Cortex of kidney (tissue), 1 donor: ENCODE results near the gene RAB3GAP2.
"Not testable (repeated sequence)": the region's sequence is repeated elsewhere in the genome, so short reads cannot be mapped to it uniquely, and the experiment has no call there.

Experiments used
- DNase-seq: peaks from one replicate; lab custom pipeline; 2025; lab: John Stamatoyannopoulos, UW

Gene RAB3GAP2

DNA sequence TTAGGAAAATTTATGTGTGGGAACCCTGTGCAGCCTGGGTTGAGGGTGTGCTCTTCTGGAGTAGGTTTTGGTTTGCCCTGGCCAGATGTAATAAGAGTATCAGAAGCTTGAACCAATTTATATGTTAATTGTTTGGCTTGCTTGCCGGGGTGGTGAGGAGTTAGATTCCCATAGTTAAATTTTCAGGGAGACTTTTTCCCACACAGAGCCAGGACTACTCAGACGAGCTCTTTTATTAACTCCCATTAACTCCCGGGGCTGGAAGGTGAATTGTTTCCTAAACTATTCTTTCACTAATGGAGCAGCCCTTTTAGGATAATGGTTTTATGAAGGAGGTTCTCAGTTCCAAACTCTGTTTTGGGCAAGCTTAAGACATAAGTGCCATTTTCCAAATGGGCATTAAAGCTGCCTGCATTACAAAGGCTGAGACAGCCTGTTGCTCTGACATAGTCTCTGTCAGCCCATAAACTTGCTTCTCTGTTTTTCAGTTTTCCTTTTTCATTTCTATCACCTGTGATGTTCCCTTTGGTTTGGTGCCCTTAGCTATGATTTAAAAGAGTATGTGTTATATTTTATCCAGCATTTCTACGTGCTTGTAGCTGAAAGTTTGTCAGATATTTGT, 18.0 kb upstream of the RAB3GAP2 start:
- DNase-seq = no peak

DNA sequence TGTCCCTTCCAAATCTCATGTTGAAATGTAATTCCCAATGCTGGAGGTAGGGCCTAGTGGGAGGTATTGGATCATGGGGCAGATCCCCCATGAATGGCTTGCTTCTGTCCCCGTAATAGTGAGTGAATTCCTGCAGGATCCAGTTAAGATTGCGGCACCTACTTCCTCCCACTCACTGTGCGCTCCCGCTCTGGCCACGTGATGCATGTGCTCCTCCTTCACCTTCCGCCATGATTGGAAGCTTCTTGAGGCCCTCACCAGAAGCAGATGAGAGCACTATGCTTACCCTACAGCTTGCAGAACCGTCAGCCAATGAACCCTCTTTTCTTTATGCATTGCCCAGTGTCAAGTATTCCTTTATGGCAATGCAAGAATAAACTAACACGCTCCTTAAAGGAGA, 14.9 kb upstream of the RAB3GAP2 start:
- DNase-seq = no peak

DNA sequence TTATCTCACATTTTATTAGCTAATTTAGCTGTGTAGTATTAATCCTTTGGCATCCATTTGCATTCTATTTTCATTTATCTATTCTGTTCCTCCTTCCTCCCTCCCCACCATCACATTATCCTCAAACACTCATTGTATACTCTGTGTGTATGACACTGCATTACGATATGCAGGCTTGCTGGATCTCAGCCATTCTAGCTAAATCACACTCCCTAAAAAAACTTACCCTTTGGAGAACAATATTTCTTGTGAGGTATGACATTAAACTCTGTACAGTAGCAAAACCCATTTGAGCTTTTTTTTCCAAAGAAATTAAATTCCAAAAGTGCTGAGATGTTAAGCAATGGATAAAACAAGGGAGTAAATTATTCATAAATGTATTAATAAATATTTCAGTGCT, 11.4 kb upstream of the RAB3GAP2 start:
- no peak for DNase-seq

DNA sequence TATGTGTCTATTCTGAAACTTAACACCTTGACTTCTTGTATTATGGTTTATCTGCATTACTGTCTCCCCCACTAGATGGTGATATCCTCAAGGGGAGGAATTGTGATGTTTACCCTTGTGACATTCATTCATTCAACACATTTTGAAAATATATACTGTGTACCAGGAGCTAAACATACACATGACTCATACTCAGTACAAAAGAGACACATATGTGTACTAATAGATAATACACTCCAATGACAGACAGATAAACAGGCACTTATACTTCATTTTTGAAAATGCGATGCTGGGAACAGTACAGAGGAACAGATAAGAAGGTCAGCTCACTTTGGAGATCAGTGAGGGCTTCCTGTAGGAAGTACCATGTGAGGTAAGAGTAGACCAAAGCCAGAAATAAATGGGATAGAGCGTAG, 8.9 kb upstream of the RAB3GAP2 start:
- no peak for DNase-seq

DNA sequence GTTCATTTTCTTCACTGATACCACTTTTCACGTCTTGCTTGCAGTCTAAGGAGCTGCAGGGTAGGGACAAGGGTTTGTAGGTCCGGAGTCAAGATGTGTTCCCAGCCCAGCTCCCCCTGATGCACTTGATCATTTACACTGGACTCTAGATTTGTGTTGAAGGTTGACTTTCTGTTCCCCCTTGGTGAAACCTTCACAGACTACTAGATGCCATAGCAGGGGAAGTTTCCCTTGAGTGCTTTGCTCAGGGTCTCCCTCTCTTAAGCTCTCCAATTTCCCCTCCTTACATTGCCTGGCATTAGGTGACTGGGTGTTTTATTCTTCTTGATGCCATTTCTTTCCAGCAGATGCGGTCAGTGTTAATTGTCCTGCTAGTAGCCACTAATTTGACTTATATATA, 8.0 kb upstream of the RAB3GAP2 start:
- DNase-seq = no peak

DNA sequence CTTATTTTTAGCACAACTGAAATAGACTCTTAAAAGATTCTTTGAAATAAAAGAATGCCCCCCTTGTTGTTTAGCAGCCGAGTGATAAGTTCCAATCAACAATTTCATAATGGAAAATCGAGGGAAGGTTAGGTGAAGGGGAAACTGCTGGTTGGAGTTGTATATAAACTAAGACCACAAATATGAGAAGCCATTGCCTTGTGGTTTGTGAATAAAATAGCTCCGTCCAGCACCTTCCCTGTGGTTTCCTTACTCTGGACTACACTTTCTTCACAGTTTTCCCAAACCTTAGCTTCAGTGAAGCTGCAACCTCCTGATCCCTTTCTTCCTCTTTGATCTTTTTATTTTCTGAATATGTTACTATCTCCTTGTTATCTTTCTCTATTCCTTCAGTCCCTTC, 6.7 kb upstream of the RAB3GAP2 start:
- DNase-seq = no peak

DNA sequence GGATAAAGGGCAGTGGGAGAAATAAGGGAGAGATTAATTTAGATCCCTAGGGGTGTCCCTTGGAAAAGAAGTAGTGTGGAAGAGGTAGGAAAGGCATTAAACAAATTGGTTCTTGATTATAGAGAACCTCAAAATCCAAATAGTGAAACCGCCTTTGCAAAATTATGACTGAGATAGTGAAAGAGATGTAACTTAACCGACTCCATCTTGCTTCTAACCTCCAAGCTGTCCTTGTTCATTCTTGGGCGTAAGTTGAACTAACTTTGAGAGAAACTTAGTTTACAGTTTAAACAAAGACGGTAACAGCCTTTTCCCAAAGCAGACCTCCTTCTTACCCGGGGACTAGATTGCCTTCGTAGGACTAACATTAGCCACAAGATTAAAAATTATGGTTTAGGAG, 3.2 kb upstream of the RAB3GAP2 start:
- no peak for DNase-seq

DNA sequence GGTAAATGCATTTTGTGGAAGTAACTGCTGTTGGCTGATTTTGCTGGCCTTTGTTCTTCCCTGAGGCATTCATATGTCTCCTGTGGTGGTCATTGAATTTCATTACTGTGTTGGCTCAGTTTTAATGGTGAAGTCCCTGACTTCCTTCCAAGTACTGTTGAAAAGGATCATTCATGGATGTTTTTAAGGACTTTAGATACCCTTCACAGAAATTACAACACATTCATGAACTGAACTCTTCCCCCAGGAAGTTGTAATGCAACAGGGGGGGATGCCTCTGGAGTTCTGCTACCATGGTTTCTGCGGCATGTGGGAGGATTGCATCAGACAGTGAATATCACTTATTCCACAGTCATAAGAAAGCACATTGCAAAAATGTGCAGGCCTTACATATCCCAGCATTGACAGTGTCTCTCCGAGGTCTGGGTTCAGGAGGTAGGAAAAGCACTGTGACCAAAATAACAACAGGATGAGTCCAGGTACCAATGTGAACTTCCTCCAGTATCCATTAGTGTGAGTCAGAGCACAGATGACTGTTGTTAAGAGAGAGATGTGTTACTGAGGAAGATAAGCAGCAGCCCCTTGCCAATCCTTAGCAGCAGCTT, 2.1 kb upstream of the RAB3GAP2 start:
- no peak for DNase-seq

DNA sequence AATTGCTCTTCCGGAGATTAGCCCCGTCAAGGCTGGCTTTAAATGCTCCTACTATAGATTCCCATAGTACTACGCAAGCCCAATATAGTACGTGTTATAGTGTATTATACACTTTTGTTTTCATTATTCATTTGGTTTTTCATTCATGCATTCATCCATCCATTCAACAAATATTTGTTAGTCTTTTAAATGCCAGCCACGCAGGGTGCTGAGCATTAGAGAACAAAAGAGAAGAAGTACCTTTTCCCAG, 513 bp upstream of the RAB3GAP2 start:
- DNase-seq = no peak

DNA sequence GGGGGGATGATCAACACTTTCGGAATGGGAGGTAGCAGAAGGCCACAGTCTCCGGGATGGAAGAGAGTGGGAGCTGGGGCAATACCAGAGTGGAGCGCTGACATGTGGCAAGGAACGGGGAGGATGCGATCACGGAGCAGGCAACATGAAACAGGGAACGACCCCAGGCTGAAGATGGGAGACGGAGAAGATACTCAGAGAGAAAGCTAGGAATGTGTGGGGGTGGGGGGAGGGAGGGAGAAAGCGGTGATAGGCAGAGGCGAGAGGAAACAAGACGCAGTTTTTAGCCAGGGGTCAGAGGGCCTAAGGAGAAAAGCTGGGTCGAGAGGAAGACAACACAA, 577 bp downstream of the RAB3GAP2 start:
- DNase-seq = no peak

DNA sequence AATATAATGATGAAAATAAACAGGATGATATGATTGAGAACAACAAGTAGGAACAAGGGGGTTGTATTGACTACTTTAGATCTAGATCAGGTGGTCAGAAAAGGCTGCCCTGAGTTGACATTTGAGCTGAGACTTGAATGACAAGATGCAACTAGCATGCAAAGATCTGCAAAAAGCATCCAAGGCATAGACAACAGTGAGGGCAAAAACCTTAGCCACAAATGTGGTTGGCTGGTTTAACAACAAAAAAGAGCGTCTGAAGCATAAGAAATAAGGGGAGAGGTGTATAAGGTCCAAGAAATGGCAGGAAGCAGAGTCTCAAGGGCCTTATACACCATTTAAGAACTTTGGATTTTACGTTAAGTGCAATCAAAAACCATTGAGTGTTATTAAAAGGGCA, 3.2 kb downstream of the RAB3GAP2 start:
- no peak for DNase-seq

DNA sequence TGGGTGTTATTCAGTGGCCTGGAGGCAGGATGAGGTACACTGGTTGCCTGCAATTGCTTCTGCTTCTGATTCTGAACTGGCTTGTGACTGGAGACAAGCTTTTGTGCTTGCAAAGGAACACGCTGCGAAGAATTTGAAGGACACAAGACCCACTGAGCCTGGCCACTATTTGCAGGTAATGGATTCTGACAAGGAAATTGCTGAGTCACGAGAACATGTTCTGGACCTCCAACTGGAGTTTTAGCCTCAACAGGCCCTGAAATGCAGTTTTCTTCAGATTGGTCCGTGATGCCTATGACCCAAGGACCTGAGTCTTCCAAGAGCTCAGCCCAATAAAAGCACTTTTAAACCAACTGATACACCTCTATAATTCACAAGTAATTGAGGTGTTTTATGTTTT, 4.6 kb downstream of the RAB3GAP2 start:
- DNase-seq = no peak

DNA sequence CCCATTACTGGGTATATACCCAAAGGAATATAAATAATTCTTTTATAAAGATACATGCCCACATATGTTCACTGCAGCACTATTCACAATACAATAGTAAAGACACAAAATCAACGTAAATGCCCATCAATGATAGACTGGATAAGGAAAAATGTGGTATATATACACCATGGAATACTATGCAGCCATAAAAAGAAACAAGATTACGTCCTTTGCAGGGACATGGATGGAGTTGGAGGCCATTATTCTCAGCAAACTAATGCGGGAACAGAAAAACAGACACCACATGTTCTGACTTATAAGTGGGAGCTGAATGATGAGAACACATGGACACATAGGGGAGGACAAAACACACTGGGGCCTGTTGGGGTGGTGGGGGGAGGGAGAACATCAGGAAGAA, 12.0 kb downstream of the RAB3GAP2 start:
- not testable (repeated sequence) for DNase-seq

DNA sequence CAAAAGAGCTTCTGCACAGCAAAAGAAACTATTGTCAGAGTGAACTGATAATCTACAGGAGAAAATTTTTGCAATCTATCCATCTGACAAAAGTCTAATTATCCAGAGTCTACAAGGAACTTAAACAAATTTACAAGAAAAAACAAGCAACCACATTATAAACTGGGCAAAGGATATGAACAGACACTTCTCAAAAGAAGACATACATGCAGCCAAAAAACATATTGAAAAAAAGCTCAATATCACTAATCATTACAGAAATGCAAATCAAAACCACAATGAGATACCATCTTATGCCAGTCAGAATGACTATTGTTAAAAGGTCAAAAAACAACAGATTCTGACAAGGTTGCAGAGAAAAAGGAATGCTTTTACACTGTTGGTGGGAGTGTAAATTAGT, 12.5 kb downstream of the RAB3GAP2 start:
- DNase-seq = not testable (repeated sequence)

DNA sequence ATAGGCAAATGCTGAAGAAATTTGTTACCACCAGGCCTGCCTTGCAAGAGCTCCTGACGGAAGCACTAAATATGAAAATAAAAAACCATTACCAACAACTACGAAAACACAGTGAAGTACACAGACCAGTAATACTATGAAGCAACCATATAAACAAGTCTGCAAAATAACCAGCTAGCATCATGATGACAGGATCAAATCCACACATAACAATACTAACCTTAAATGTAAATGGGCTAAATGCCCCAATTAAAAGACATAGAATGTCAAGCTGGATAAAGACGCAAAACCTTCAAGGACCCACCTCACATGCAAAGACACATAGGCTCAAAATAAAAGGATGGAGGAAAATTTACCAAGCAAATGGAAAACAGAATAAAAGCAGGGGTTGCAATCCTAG, 16.1 kb downstream of the RAB3GAP2 start:
- not testable (repeated sequence) for DNase-seq

DNA sequence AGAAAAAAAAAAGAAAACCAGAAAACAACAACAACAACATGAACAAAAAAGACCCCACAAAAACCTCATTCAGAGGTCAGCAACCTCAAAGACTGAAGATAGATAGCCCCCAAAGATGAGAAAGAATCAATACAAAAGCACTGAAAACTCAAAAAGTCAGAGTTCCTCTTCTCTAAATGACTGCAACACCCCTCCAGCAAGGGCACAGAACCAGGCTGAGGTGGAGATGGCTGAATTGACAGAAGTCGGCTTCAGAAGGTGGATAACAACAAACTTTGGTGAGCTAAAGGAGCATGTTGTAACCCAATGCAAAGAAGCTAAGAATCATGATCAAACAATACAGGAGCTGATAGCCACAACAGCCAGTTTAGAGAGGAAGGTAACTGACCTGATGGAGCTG, 17.0 kb downstream of the RAB3GAP2 start:
- no peak for DNase-seq

DNA sequence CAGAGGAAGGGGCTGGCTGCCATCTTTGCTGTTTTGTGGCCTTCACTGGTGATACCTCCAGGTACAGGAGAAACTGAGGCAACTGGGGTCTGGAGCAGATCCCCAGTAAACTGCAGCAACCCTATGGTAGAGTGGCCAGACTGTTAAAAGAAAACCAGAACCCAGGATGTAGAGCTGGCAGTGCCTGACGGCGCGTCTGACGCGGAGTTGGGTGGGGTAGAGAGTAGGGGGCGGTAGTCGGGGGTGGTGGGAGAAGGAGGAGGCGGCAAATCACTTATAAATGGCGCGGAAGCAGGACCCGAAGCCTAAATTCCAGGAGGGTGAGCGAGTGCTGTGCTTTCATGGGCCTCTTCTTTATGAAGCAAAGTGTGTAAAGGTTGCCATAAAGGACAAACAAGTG, 19.0 kb downstream of the RAB3GAP2 start:
- DNase-seq = not testable (repeated sequence)

DNA sequence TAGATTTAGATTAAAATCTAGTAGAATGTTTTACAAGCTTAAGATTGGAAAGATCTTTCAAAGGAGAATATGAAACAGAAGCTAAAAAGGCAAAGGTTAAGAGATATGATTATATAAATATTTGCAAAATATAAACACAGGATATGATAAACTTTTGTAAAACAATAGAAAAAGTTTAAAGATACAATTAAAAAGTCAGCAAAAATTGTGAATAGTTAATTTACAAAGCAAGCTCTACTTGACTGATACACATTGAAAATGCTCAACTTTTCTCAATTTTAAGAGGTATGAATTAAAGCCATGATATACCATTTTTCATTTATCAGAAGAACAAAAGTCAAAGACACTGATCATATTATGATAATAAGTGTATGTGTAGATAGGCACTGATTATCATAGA, 21.0 kb downstream of the RAB3GAP2 start:
- no peak for DNase-seq

DNA sequence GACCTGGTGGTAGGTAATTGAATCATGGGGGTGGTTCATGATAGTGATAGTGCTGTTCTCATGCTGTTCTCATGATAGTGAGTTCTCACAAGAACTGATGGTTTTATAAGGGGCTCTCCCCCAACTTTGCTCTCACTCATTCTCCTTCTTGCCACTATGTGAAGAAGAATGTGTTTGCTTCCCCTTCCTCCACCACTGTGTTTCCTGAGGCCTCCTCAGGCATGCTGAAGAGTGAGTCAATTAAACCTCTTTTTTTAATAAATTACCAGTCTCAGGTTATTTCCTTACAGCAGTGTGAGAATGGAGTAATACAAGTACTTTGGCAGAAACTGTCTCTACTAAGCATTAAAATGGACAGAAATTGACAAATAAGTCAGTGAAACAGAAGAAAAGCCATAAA, 21.6 kb downstream of the RAB3GAP2 start:
- DNase-seq = no peak

DNA sequence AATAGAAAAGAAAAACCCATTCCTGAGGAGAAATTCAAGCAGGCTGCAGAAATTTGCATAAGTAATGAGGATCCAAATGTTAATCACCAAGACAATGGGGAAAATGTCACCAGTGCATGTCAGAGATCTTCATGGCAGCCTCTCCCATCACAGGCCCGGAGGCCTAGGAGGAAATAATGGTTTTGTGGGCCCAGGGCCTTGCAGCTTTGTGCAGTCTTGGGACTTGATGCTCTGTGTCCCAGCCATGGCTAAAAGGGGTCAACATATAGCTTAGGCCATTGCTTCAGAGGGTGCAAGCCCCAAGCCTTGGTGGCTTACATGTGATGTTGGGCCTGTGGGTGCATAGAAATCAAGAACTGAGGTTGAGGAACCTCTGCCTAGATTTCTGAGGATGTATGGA, 22.7 kb downstream of the RAB3GAP2 start:
- DNase-seq = no peak

DNA sequence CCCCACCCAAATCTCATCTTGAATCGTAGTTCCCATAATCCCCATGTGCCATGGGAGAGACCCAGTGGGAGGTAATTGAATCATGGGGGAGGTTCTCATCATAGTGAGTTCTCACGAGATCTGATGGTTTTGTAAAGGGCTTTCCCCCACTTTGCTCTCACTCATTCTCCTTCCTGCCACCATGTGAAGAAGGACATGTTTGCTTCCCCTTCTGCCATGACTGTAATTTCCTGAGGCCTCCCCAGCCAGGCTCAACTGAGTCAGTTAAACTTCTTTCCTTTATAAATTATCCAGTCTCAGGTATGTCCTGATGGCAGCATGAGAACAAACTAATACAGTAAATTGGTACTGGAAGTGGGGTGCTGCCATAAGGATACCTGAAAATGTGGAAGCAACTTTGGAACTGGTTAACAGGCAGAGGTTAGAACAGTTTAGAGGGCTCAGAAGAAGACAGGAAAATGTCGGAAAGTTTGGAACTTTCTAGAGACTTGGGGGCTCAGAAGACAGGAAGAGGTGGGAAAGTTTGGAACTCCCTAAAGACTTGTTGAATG, 23.5 kb downstream of the RAB3GAP2 start:
- not testable (repeated sequence) for DNase-seq

DNA sequence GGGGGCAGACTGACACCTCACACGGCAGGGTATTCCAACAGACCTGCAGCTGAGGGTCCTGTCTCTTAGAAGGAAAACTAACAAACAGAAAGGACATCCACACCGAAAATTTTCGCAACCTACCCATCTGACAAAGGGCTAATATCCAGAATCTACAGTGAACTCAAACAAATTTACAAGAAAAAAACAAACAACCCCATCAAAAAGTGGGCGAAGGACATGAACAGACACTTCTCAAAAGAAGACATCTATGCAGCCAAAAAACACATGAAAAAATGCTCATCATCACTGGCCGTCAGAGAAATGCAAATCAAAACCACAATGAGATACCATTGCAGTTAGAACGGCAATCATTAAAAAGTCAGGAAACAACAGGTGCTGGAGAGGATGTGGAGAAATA, 26.4 kb downstream of the RAB3GAP2 start:
- not testable (repeated sequence) for DNase-seq

DNA sequence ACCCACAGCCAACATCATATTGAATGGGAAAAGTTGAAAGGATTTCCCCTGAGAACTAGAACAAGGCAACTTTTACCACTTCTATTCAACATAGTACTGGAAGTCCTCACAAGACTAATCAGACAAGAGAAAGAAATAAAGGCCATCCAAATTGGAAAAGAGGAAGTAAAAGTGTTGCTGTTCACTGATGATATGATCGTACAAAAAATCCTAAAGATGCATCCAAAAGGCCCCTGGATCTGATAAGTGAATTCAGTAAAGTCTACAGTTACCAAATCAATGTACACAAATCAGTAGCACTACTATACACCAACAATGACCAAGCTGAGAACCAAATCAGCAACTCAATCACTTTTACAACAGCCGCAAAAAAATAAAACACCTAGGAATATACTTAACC, 28.3 kb downstream of the RAB3GAP2 start:
- no peak for DNase-seq

DNA sequence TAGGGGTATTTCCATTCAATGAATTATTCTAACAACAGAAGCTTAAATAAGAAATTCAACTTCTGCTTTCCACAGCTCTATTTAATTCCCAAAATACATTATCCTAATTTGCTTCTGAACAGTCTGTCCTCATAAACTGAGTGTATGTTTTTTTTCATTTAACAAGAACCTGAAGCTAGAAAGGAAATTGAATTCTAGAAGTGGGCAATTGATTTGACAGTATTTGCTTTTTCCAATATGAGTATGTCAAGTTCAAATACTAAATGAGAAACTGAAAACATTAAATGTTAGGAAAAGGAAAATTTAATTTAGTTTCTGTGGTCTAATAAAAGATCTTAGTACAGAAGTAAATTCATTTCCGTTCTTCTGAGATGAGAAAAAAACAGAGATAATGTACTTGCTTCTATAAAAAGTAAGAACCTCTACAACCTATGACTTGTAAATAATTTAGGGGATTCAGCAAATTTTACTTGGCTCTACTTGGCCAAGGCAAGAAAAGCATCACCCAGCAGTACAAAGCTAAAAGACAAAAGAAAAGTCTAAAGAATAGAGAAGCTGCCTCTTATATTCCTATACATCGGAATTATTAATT, 31.1 kb downstream of the RAB3GAP2 start:
- DNase-seq = no peak
